IMR-90 (cell line): Measurements from ENCODE around the gene RAD51. TPM values are rescaled to one million over a fixed set of nuclear protein-coding genes. Genes with fewer than 3 reads are reported as not detected.

Experiments
- ATAC-seq: fragments of 200-7000 bp; cut with Tn5 transposase; 2 replicates; pipeline ENCODE4 v1.9.1; 2020; ENCODE audit warnings: low read depth, mild to moderate bottlenecking, moderate library complexity
- BruUV-seq: library from RNA; stranded (reverse); fragments of 400-500 nt; replicated peaks from 2 replicates; lab custom pipeline; 2021; lab: Mats Ljungman, UMichigan
- CTCF ChIA-PET: fragments of 300-600 bp; formaldehyde crosslinking; extraction: SDS; loops from one replicate; lab custom pipeline; 2021; ENCODE audit warnings: antibody characterized with exemption; lab: Yijun Ruan, JAX
- POLR2A ChIA-PET: fragments of 300-600 bp; sonication (Branson Sonifier 250); formaldehyde crosslinking; loops from one replicate; lab custom pipeline; 2022; ENCODE audit warnings: antibody characterized with exemption; ENCODE audit not compliant: unreplicated experiment; lab: Charles Lee
- DNase-seq: peaks from one replicate; pipeline ENCODE4 v3.0.0; 2013
- H2AFZ ChIP-seq: replicated peaks from 2 replicates; pipeline ENCODE3; 2013; ENCODE audit warnings: low read length, mild to moderate bottlenecking; ENCODE audit not compliant: poor library complexity
- H2AK5ac ChIP-seq: 2 replicates; pipeline ENCODE4 v1.6.1; 2013; ENCODE audit warnings: low read depth, low read length, inconsistent platforms
- H2AK9ac ChIP-seq: replicated peaks from 2 replicates; pipeline ENCODE3; 2013; ENCODE audit warnings: mild to moderate bottlenecking, low read depth, low read length, moderate library complexity; ENCODE audit not compliant: poor library complexity
- H2BK120ac ChIP-seq: 2 replicates; pipeline ENCODE4 v1.6.1; 2013; ENCODE audit warnings: low read depth, low read length, inconsistent platforms
- H2BK15ac ChIP-seq: 3 replicates; pipeline ENCODE4 v1.6.1; 2013; ENCODE audit warnings: low read depth, low read length, inconsistent platforms
- H2BK20ac ChIP-seq: 2 replicates; pipeline ENCODE4 v1.6.1; 2013; ENCODE audit warnings: low read depth, mild to moderate bottlenecking, inconsistent platforms, low read length, moderate library complexity
- H2BK5ac ChIP-seq: 2 replicates; pipeline ENCODE4 v1.6.1; 2013; ENCODE audit warnings: mild to moderate bottlenecking, low read depth, low read length, inconsistent platforms; ENCODE audit not compliant: poor library complexity, severe bottlenecking
- H3K14ac ChIP-seq: replicated peaks from 2 replicates; pipeline ENCODE4 v1.6.1; 2013; ENCODE audit warnings: low read depth, low read length, inconsistent platforms
- H3K18ac ChIP-seq: 2 replicates; pipeline ENCODE4 v1.6.1; 2013; ENCODE audit warnings: low read depth, low read length, control low read depth
- H3K23ac ChIP-seq: 2 replicates; pipeline ENCODE4 v1.6.1; 2013; ENCODE audit warnings: low read depth, low read length, inconsistent platforms
- H3K27ac ChIP-seq: 2 replicates; pipeline ENCODE4 v1.5.1; 2013; ENCODE audit warnings: mild to moderate bottlenecking, control low read depth, low read length; ENCODE audit not compliant: insufficient read depth
- H3K27me3 ChIP-seq: 2 replicates; pipeline ENCODE4 v1.6.1; 2013; ENCODE audit warnings: low read length; ENCODE audit not compliant: control insufficient read depth, insufficient read depth
- H3K36me3 ChIP-seq: 2 replicates; pipeline ENCODE4 v1.6.1; 2013; ENCODE audit warnings: low read length, mixed read lengths; ENCODE audit not compliant: control insufficient read depth, insufficient read depth
- H3K4ac ChIP-seq: 2 replicates; pipeline ENCODE4 v1.6.1; 2013; ENCODE audit warnings: low read depth, low read length, inconsistent platforms
- H3K4me1 ChIP-seq: 2 replicates; pipeline ENCODE4 v1.6.1; 2013; ENCODE audit warnings: low read length, mixed read lengths; ENCODE audit not compliant: control insufficient read depth, insufficient read depth
- H3K4me2 ChIP-seq: 2 replicates; pipeline ENCODE4 v1.6.1; 2013; ENCODE audit warnings: low read depth, mild to moderate bottlenecking, control low read depth, low read length, moderate library complexity
- H3K4me3 ChIP-seq: 2 replicates; pipeline ENCODE4 v1.5.1; 2013; ENCODE audit warnings: low read depth, mild to moderate bottlenecking, control low read depth, low read length, moderate library complexity; ENCODE audit not compliant: insufficient read depth
- H3K56ac ChIP-seq: 2 replicates; pipeline ENCODE4 v1.6.1; 2013; ENCODE audit warnings: low read length, inconsistent platforms; ENCODE audit not compliant: insufficient read depth; ENCODE audit errors: extremely low read depth
- H3K79me1 ChIP-seq, 2 experiments: 2 replicates each; pipeline ENCODE4 v1.6.1; 2013; ENCODE audit warnings: low read length in 2 of 2, inconsistent platforms in 1 of 2, low read depth in 1 of 2
- H3K9ac ChIP-seq: 2 replicates; pipeline ENCODE4 v1.6.1; 2013; ENCODE audit warnings: low read depth, low read length, control low read depth
- H3K9me1 ChIP-seq: 2 replicates; pipeline ENCODE4 v1.6.1; 2013; ENCODE audit warnings: low read length, inconsistent platforms; ENCODE audit not compliant: insufficient read depth
- H3K9me3 ChIP-seq: 2 replicates; pipeline ENCODE4 v1.6.1; 2013; ENCODE audit warnings: low read length; ENCODE audit not compliant: control insufficient read depth, insufficient read depth
- H4K20me1 ChIP-seq: 2 replicates; pipeline ENCODE4 v1.6.1; 2013; ENCODE audit warnings: low read length, inconsistent platforms; ENCODE audit not compliant: insufficient read depth
- H4K5ac ChIP-seq: 2 replicates; pipeline ENCODE4 v1.6.1; 2013; ENCODE audit warnings: mild to moderate bottlenecking, low read depth, low read length, control low read depth
- H4K8ac ChIP-seq, 2 experiments: 2 replicates each; pipeline ENCODE4 v1.6.1; 2013; ENCODE audit warnings: low read depth in 2 of 2, low read length in 2 of 2, control low read depth in 1 of 2, inconsistent platforms in 1 of 2
- H4K91ac ChIP-seq: 2 replicates; pipeline ENCODE4 v1.6.1; 2013; ENCODE audit warnings: low read depth, low read length, inconsistent platforms; ENCODE audit not compliant: insufficient read depth
- BHLHE40 ChIP-seq: fragments of 150-350 bp; IDR thresholded peaks from 2 replicates; pipeline ENCODE4 v1.6.1; 2016; ENCODE audit warnings: mild to moderate bottlenecking, low read depth, low read length
- CEBPB ChIP-seq: IDR thresholded peaks from 2 replicates; pipeline ENCODE4 v1.6.1; 2012; ENCODE audit warnings: low read depth, low read length, improper control_type of control experiment
- CHD1 ChIP-seq: IDR thresholded peaks from 2 replicates; pipeline ENCODE4 v1.6.1; 2012; ENCODE audit warnings: low read depth, low read length, improper control_type of control experiment
- FOS ChIP-seq: fragments of 150-350 bp; IDR thresholded peaks from 2 replicates; pipeline ENCODE4 v1.6.1; 2016; ENCODE audit warnings: low read depth, low read length
- MAZ ChIP-seq: IDR thresholded peaks from 2 replicates; pipeline ENCODE4 v1.6.1; 2012; ENCODE audit warnings: low read depth, mild to moderate bottlenecking, low read length, improper control_type of control experiment, moderate library complexity, borderline replicate concordance
- NFE2L2 ChIP-seq: fragments of 150-350 bp; IDR thresholded peaks from 2 replicates; pipeline ENCODE4 v1.6.1; 2016; ENCODE audit warnings: low read depth, mild to moderate bottlenecking, low read length
- RCOR1 ChIP-seq: IDR thresholded peaks from 2 replicates; pipeline ENCODE4 v1.6.1; 2012; ENCODE audit warnings: mild to moderate bottlenecking, low read length, improper control_type of control experiment; ENCODE audit not compliant: insufficient replicate concordance
- RFX5 ChIP-seq: IDR thresholded peaks from 2 replicates; pipeline ENCODE4 v1.8.0; 2012; ENCODE audit warnings: low read depth, mild to moderate bottlenecking, low read length, moderate library complexity
- dilution Hi-C: fragments of 300-500 bp; cut with HindIII; formaldehyde crosslinking; loops from one replicate; pipeline ENCODE4 v1.14.3; 2018; ENCODE audit warnings: low sequenced_read_pairs; ENCODE audit not compliant: unreplicated experiment
- in situ Hi-C: fragments of 300-500 bp; cut with MboI; formaldehyde crosslinking; loops from 3 replicates; pipeline ENCODE4 v1.14.3; 2019; ENCODE audit warnings: low sequenced_read_pairs, inconsistent platforms, mixed read lengths
- intact Hi-C: fragments of 100-400 bp; cut with micrococcal nuclease; formaldehyde crosslinking; loops from 2 replicates; pipeline ENCODE4 v1.10.0; 2022
- polyA plus RNA-seq, 3 experiments: library from polyadenylated mRNA; depleted of rRNA; stranded (reverse); fragments of >200 nt; gene quantifications; 2 replicates each; pipeline ENCODE4 v1.2.3, GENCODE V29; 2012; ENCODE audit warnings: low replicate concordance in 1 of 3
- total RNA-seq: library from RNA; depleted of rRNA; stranded (reverse); fragments of >200 nt; gene quantifications from 2 replicates; pipeline ENCODE4 v1.2.3, GENCODE V29; 2012
- TF ChIP-seq, protein P1 (sequence below): fragments of 150-350 bp; IDR thresholded peaks from 2 replicates; pipeline ENCODE4 v1.6.1; 2017; ENCODE audit warnings: mild to moderate bottlenecking, antibody characterized with exemption, low read length, low read depth
- TF ChIP-seq, protein P2 (sequence below): fragments of 150-350 bp; IDR thresholded peaks from 2 replicates; pipeline ENCODE4 v1.6.1; 2016; ENCODE audit warnings: low read depth, mild to moderate bottlenecking, low read length, moderate library complexity, borderline replicate concordance

Gene RAD51
- total and polyA plus RNA-seq, 2 of the 4 experiments (the other 2 are of a cell fraction) = 6.8 to 8.4 TPM

DNA sequence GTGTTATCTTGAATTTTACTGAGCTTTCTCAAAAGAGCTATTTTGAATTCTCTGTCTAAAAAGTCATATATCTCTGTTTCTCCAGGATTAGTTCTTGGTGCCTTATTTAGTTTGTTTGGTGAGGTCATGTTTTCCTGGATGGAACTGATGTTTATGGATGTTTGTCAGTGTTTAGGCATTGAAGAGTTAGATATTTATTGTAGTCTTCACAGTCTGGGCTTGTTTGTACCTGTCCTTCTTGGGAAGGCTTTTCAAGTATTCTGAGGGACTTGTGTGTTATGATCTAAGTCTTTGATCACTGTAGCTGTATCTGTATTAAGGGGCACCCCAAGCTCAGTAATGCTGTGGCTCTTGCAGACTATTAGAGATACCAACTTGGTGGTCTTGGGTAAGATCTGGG lies 10.6 kb upstream of the RAD51 start:
- H3K14ac ChIP-seq = no peak overlapping the region
- H3K4me3 ChIP-seq = no peak overlapping the region
- no peak overlapping the region for H4K5ac ChIP-seq
- DNase-seq = no peak
- dilution Hi-C loops = no loop called here
- no peak overlapping the region for H2BK120ac ChIP-seq
- intact Hi-C loops = no loop called here
- H3K4me1 ChIP-seq = no peaks in the 10 kb centered on the region
- no peak overlapping the region for H3K4me2 ChIP-seq
- H2BK5ac ChIP-seq = no peak overlapping the region
- no peak overlapping the region for H3K18ac ChIP-seq
- no peak overlapping the region for H3K9ac ChIP-seq
- no peak for TF ChIP-seq CHD1
- no peak for TF ChIP-seq FOS
- TF ChIP-seq NFE2L2 = no peak
- TF ChIP-seq BHLHE40 = no peak
- TF ChIP-seq MAZ = no peak
- TF ChIP-seq RFX5 = no peak
- no peak for TF ChIP-seq CEBPB
- TF ChIP-seq, protein P1, sequence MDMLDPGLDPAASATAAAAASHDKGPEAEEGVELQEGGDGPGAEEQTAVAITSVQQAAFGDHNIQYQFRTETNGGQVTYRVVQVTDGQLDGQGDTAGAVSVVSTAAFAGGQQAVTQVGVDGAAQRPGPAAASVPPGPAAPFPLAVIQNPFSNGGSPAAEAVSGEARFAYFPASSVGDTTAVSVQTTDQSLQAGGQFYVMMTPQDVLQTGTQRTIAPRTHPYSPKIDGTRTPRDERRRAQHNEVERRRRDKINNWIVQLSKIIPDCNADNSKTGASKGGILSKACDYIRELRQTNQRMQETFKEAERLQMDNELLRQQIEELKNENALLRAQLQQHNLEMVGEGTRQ = no peak
- TF ChIP-seq, protein P2, sequence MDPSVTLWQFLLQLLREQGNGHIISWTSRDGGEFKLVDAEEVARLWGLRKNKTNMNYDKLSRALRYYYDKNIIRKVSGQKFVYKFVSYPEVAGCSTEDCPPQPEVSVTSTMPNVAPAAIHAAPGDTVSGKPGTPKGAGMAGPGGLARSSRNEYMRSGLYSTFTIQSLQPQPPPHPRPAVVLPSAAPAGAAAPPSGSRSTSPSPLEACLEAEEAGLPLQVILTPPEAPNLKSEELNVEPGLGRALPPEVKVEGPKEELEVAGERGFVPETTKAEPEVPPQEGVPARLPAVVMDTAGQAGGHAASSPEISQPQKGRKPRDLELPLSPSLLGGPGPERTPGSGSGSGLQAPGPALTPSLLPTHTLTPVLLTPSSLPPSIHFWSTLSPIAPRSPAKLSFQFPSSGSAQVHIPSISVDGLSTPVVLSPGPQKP = no peak
- no peak for TF ChIP-seq RCOR1
- in situ Hi-C loops = no loop called here
- H3K79me1 ChIP-seq = no peaks in the 10 kb centered on the region
- no peaks in the 10 kb centered on the region for H3K27me3 ChIP-seq
- H2BK20ac ChIP-seq = no peak overlapping the region
- no peaks in the 10 kb centered on the region for H4K20me1 ChIP-seq
- H4K8ac ChIP-seq = no peak overlapping the region
- CTCF ChIA-PET = interaction anchor here (0.6 kb wide), 2 partner anchors 45 to 540 kb away, joined by 3 to 4 read pairs; no protein-coding TSS in a partner anchor
- no peaks in the 10 kb centered on the region for H3K36me3 ChIP-seq
- no peak overlapping the region for H3K56ac ChIP-seq
- H3K9me3 ChIP-seq = no peaks in the 10 kb centered on the region
- no peak overlapping the region for H3K23ac ChIP-seq
- BruUV-seq = no TSS peak
- H3K9me1 ChIP-seq = 0 out of 2 replicates have a peak, but pooled peaks cover 7% of the 10 kb centered on the region
- no peak overlapping the region for H3K27ac ChIP-seq
- no peak for ATAC-seq
- H4K91ac ChIP-seq = no peak overlapping the region
- no peak overlapping the region for H2BK15ac ChIP-seq
- H2AK5ac ChIP-seq = no peak overlapping the region
- H3K4ac ChIP-seq = no peak overlapping the region
- no peak overlapping the region for H2AFZ ChIP-seq
- H2AK9ac ChIP-seq = no peak overlapping the region
- POLR2A ChIA-PET = interaction anchor here (0.6 kb wide), 1 partner anchor 168 kb away, joined by 3 read pairs; no protein-coding TSS in a partner anchor
